Measurements from ENCODE around the gene PTPN23. TPM values are rescaled to one million over a fixed set of nuclear protein-coding genes. Genes with fewer than 3 reads are reported as not detected.
"Not testable (repeated sequence)": the region's sequence is repeated elsewhere in the genome, so short reads cannot be mapped to it uniquely, and the experiment has no call there.

PTPN23 gene
- polyA plus RNA-seq, 3 donors, result 10.0 to 16.0 (median 14.5) TPM

DNA sequence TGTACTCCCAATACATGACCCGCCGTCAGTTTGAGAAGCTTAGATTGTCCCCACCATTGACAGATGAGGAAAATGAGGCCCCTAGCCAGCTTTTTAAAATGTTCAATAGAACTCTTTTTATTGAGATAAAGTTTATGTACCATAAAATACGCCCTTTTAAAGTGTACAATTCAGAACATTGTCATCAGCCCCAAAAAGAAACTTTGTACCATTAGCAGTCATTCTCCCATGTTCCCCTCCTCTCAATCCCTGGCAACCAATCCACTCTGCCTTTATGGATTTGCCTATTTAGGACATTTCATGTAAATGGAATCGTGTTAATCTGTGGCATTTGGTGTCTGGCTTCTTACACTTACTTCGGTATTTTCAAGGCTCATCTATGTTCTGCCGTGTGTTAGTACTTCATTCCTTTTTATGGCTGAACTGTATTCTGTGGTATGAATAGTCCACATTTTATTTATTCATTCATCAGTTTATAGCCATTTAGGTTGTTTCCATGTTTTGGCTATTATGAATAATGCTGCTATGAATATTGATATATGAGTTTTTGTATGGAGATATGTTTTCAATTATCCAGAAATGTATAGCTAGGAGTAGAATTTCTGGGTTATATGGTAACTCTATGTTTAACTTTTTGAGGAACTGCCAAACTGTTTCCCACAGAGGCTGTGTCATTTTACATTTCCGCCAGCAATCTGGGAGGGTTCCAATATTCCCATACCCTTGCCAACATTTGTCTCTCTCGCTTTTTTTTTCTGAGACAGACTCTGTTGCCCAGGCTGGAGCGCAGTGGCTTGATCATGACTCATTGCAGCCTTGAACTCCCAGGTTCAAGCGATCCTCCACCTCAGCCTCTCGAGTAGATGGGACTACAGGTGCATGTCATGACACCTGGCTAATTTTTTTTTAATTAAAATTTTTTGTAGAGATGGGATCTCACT is 15.3 kb upstream of the PTPN23 start:
- 59 to 66% (median 62%) methylated on average over 11 of the region's 11 CpGs for WGBS, 3 donors
- no peak overlapping the region for H3K27ac ChIP-seq (ENCODE audit: low read depth, low read length)

DNA sequence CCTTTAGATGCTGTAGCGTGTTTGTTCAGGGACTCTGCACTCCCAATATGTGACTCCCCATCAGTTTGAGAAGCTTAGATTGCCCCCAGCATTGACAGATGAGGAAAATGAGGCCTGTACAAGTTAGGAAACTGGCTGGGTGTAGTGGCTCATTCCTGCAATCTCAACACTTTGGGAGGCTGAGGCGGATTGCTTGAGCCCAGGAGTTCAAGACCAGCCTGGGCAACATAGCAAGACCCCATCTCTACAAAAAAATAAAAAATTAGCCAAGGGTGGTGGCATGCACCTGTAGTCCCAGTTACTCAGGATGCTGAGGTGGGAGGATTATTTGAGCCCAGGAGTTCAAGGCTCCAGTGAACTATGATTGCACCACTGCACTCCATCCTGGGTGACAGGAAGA is 14.0 kb upstream of the PTPN23 start:
- WGBS, 3 donors, result 92 to 95% (median 94%) methylated on average over 2 of the region's 2 CpGs
- no peak overlapping the region for H3K27ac ChIP-seq (ENCODE audit: low read depth, low read length)

DNA sequence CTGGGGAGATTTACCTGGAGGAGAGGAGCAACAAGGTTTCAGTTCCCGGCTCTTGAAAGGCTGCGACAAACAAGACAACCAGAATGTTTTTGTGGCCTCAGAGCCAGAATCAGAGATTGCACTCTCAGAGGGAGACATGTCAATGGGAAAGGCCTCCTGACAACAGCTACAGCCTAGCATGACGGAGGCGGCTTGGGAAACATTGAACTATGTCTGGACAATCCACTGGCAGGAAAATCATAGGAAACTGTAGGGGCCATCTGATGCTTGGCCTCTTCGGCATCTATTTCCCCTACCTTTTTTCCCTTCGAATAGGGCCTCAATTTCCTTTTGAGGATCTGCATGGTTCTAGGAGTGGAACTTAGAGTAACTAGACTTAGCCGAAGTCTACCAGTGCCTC is 13.2 kb upstream of the PTPN23 start:
- WGBS, 3 donors, result 89 to 93% (median 90%) methylated on average over 7 of the region's 7 CpGs
- H3K27ac ChIP-seq (ENCODE audit: low read depth, low read length), result no peak overlapping the region

DNA sequence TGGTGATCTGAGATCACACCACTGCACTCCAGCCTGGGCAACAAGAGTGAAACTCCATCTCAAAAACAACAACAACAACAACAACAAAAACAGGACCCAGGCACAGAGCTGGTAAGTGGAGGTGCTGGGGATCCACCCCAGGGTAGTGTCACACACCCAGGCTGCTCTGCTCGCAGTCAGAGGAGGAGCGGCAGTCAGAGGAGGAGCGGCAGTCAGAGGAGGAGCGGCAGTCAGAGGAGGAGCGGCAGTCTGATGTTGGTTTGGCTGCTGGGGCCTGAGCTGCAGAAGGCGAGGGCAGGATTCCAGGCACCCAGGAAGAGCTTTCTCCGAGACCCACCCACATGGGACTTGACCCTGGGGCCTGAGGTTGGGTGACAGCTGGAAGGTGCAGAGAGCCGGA is 10.8 kb upstream of the PTPN23 start:
- not testable (repeated sequence) for H3K27ac ChIP-seq (ENCODE audit: low read depth, low read length)
- WGBS, 3 donors, result 85 to 89% (median 88%) methylated on average over 8 of the region's 8 CpGs

DNA sequence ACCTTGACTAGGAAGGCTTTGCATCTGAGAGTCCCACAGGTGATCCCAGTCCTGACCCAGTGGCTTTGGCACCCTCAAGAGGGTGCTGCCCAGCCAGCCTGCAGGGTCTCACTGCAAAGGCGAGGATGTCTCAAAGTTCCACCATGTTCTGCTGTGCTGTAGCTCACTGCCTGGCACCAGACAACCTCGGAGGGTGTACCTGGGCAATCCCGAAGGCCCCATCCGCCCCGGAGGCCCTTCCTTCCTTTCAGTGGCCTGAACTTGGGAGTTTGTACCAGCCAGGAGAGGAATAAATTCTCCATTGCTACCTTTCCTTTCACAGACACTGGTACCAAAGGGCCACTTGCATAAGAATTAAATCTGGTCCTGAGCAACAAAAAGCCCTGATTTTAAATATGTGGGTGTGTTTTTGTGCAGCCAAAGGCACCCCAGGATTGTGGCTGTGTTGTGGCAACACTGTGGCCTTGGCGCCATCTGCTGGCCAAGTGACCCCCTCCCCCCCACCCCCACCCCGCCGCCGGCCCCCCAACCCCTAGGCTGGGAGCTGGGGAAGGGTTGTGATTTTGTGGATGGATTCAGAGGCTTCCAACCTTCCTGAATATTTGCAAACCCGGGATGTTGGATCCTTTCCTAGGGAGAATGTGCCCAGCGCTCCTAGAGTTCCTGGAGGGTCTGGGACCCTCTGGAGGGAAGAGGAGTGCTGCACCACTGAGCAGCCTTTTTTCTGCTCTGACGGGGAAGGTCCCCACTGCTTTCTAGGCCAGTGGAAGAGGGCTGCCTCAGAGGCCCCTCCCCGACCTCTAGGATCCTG is 9.7 kb upstream of the PTPN23 start:
- no peak overlapping the region for H3K27ac ChIP-seq (ENCODE audit: low read depth, low read length)
- 33 to 37% (median 33%) methylated on average over 13 of the region's 13 CpGs for WGBS, 3 donors

DNA sequence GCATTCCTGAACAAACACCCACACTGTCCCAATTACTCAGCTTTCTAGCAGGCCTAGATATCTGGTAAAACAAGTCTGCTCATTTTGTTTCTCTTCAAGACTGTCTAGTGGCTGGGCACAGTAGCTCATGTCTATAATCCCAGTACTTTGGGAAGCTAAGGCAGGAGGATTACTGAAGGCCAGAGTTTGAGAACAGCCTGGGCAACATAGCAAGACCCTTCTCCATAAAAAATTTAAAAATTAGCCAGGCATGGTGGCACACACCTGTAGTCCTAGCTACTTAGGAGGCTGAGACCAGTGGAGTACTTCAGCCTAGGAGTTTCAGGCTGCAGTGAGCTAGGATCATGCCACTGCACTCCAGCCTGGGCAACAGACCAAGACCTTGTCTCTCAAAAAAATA is 6.2 kb upstream of the PTPN23 start:
- no peak overlapping the region for H3K27ac ChIP-seq (ENCODE audit: low read depth, low read length)

DNA sequence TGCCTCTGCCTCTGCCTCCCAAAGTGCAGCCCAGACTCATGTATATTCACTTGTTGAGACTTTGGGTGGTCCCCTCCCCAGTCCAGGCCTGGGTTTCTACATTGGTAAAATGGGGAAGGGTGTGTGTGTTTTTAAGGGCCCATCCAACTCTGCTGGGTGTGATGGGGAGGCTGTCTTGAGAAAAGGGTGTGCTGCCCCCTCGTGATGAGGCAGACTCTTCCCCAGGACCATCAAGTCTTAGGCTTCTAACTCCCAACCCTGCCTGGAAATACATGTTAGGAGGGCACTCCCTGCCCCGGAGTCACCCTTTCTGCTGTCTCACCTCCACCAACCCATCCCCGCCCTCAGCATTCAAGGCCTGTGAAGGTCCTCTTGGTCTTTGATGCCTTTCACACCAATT is 4.4 kb upstream of the PTPN23 start:
- WGBS, 3 donors, result 89 to 96% (median 90%) methylated on average over 3 of the region's 3 CpGs
- H3K27ac ChIP-seq (ENCODE audit: low read depth, low read length), result no peak overlapping the region

DNA sequence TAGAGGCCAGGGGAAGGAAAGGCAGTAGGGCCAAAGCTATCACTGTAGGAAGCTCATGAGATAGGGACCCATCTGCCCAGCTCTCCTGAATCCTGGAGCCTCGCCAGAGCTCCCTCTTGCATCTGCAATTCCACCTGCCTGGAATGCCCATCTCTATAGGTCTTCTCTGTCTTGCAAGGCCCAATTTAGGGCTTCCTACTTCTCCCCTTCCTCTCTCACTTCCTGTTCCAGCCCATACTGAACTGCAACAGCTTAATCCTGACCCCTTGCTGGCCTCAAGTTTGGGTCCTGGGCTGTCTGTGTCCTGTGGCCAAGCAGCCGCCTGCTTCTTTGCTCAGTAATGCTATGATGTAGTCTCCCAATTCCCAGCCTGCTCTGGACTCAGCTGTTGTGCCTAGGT is 3.6 kb upstream of the PTPN23 start:
- H3K27ac ChIP-seq (ENCODE audit: low read depth, low read length), result no peak overlapping the region
- whole genome bisulfite sequencing, 3 donors, result 65 to 89% (median 84%) methylated on average over 2 of the region's 2 CpGs

DNA sequence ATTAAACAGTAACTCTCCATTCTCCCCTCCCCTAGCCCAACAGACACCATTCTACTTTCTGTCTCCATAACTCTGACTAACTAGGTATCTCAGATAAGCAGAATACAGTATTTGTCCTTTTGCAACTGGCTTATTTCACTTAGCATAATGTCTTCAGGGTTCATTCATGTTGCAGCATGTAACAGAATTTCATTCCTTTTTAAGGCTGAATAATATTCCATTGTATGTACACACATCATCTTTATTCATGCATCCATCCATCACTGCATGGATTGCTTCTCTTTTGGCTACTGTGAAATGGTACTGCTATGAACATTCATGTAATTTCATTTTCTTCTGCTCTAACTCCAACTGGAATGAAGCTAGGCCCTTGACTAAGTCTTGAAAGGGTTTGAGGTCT is 2.0 kb upstream of the PTPN23 start:
- no peak overlapping the region for H3K27ac ChIP-seq (ENCODE audit: low read depth, low read length)

DNA sequence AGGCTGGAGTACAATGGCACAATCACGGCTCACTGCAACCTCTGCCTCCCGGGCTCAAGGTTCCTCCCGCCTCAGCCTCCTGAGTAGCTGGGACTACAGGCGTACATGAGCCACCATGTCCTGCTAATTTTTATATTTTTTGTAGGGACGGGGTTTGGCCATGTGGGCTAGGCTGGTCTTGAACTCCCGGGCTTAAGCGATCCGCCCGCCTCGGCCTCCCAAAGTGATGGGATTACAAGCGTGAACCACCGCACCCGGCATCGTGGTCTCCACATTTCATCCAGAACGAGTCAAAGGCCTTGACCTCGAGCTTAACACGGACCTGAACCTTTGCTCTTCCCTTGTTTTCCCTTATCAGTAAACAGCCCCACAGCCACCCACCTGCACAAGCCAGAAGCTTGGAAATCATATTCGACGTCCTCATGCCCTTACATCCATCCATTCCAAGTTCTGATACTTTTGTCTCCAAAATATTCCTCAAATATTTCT is 1.4 kb upstream of the PTPN23 start:
- WGBS, 3 donors, result 62 to 90% (median 88%) methylated on average over 19 of the region's 19 CpGs
- peak overlapping the region; percentile 48 for H3K27ac ChIP-seq (ENCODE audit: low read depth, low read length)

DNA sequence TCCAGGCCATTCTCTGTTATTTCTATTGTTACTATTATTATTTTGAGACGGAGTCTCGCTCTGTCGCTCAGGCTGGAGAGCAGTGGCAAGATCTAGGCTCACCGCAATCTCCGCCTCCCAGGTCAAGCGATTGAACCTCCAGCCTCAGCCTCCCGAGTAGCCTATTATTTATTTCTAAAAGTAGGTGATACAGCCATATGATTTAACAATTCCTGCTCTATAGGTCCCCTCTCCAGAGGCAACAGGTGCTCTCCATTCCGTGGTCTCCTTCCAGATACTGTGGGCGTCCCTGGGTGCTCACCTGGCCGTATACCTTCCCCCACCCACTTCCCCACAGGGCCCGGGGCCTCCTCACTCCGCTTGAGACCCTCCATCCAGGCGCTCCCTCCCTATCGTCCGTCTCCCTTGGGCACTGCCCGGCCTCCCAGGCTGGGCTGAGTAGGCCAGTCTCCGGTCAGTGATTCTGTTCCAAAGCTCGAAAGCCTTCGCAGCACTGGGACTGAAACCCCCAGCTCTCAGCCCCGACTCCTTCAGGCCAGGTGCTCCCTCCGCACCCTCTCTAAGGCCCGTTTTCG is 708 bp upstream of the PTPN23 start:
- H3K27ac ChIP-seq (ENCODE audit: low read depth, low read length), result peak overlapping the region; percentile 48
- WGBS, 3 donors, result 5 to 16% (median 16%) methylated on average over 23 of the region's 23 CpGs

DNA sequence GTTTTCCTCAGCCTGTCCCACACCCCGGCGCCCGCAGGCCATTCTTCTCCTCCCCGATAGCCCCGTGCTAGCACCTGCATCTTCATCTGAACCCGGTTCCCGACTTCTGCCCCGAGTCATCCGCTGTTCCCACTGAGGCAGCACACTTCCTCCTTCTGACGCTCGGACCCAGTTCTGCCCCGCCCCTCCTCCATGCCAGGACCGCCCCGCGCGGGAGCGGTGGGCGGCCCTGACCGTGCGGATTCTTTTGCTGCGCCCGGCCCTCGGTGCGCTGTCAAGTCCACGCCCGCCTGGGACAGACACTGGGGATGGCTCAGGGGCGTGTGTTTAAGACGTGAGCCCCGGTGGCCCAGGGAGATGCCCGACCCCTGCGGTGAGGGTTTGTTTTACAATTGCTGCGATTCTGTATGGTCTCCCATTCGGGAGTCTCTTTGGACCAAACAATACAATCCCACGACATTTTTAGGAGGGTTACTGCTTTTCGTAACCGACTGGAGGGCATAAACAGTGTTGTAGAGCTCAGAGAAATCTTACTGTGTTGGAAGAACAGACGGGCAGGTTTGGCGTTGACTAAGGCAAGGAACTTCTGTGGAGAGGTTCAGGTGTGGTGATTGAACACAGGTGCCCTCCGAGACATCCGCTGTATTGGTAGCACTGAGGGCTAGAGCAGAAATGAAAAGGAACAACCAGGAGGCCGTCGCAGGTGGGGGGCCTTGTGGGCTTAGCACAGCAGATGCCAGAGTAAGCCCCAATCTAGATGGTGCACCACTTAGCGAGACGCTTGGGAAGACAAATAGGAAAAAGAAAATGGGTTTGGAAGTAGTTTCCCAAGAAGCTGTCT is 716 bp downstream of the PTPN23 start:
- 4 to 8% (median 6%) methylated on average over 44 of the region's 44 CpGs for WGBS, 3 donors

DNA sequence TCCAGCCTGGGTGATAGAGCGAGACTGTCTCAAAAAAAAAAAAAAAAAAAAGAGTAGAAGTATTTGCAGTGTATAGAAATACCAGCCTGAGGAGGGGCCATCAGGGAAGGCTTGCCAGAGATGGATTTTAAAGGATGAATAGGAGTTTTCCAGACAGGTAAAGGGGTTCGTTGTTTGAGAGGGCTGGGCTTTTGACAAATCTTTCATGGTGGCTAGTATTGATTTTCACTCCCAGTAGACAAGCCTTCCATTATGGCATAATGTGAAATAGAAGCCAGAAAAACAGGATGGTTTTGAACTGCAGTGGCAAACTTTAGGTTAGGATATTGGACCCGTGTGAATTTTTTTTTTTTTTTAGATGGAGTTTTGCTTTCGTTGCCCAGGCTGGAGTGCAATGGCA is 3.6 kb downstream of the PTPN23 start:
- no peak overlapping the region for H3K27ac ChIP-seq (ENCODE audit: low read depth, low read length)
- WGBS, 3 donors, result 55 to 89% (median 87%) methylated on average over 3 to 4 of the region's 4 CpGs

More for the DNA sequence above, 716 bp downstream of the PTPN23 start:
- peak overlapping the region; percentile 23 for H3K27ac ChIP-seq (ENCODE audit: low read depth, low read length)

DNA sequence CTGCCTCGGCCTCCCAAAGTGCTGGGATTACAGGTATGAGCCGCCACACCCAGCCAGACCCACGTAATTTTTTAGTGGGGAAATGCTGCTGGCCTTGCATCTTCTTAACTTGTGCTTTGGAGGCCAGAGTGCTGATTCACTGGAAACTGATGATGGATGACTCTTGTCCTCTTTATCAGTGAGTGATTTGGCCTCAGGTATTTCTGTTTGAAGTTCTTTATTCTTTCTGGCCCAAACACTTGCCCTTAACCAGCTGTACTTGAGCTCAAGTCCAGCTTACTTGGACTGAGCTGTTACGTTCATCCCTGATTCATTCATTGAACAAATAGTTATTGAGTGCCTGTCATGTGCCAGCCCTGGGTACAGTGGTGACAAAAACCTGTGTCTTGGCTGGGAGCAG is 4.2 kb downstream of the PTPN23 start:
- no peak overlapping the region for H3K27ac ChIP-seq (ENCODE audit: low read depth, low read length)
- 76 to 91% (median 82%) methylated on average over 4 of the region's 4 CpGs for WGBS, 3 donors

DNA sequence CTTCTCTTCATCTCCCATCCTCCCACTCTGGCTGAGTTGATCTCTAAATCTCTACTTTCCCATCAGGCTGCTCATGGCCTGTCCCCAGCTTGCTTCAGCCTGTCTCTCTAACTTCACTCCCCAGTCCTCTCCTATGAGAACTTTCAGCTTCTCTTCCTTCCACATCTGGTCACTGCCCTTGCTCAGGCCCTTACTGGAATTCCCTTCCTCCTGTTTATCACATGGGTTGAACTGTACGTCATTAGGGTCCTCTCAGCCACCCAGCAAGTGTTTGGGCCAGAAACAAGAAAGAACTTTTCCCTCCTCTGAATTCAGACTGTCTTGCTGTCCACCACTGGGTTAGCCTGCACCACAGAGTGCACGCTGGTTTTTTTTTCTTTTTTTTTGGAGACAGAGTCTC is 5.0 kb downstream of the PTPN23 start:
- H3K27ac ChIP-seq (ENCODE audit: low read depth, low read length), result no peak overlapping the region
- WGBS, 3 donors, result 72 to 76% (median 74%) methylated on average over 2 of the region's 2 CpGs

DNA sequence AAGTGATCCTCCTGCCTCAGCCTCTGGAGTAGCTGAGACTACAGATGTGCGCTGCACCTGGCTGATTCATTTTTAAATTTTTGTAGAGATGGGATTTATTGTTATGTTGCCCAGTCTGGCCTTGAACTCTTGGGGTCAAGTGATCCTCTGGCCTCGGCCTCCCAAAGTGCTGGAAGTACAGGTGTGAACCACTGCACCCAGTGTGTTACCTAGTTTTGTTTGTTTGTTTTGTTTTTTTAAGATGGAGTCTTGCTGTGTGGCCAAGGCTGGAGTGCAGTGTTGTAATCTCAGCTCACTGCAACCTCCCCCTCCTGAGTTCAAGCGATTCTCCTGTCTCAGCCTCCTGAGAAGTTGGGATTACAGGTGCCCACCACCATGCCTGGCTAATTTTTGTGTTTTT is 12.1 kb downstream of the PTPN23 start:
- no peak overlapping the region for H3K27ac ChIP-seq (ENCODE audit: low read depth, low read length)
- 94 to 98% (median 96%) methylated on average over 3 of the region's 3 CpGs for WGBS, 3 donors

DNA sequence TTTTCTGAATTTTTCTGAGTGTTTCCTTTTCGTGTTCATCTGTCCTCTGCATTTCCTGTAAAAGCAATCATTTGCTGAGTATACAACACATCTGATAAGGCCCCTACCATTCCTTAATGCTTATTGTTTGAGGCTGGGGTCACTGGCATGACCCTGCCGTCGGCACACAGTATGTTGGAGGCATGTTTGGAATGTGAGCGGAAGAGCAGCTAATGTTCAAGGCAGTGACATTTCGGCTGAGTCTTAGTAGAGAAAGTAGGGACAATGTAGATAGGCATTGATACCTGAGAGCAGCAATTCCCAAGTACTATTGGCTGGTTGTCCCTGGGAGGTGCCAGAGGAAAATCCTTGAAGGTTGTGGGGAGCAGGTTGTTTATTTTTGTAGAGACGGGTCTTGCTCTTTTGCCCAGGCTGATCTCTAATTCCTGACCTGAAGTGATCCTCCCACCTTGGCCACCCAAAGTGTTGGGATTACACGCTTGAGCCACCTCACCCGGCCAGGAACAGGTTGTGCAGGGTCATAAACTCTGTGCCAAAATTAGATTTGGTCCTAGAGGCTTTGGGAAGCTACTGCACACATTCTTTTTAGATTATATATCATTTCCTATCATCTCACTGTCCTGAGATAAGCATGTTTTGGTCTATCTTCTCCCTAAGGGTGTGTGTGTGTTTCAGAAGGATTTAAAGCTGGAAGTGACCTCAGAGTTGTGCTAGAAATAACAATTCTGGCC is 13.5 kb downstream of the PTPN23 start:
- no peak overlapping the region for H3K27ac ChIP-seq (ENCODE audit: low read depth, low read length)
- WGBS, 3 donors, result 29 to 70% (median 55%) methylated on average over 8 of the region's 8 CpGs

DNA sequence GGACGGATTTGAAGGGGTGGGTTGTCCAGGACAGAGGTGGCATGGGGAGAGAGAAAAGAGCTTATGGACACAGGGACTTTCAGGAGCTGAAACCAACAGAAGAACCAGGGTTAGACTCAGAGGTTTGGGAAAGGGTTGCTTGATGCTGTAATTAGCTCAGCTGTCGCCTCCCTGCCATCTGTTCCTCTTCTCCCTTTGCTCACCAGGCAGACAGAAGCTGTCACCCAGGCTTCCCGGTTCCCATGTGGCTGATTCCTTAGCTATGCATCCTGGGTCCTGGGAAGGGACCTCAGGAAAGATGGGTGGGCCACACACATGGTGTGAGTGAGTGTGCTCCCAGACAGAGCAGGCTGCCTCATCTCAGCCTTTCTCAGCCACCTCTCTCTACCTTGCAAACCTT is 14.1 kb downstream of the PTPN23 start:
- 53 to 69% (median 61%) methylated on average over 3 of the region's 3 CpGs for WGBS, 3 donors
- H3K27ac ChIP-seq (ENCODE audit: low read depth, low read length), result no peak overlapping the region

Measured in adipose tissue (tissue), 3 donors.